ENCODE results near the gene STK38.
"Not testable (repeated sequence)": the region's sequence is repeated elsewhere in the genome, so short reads cannot be mapped to it uniquely, and the experiment has no call there.

STK38 gene

GRCh38 chr6:36517408-36517807, 29.9 kb downstream of the STK38 start:
- no peak for DNase-seq

DNA sequence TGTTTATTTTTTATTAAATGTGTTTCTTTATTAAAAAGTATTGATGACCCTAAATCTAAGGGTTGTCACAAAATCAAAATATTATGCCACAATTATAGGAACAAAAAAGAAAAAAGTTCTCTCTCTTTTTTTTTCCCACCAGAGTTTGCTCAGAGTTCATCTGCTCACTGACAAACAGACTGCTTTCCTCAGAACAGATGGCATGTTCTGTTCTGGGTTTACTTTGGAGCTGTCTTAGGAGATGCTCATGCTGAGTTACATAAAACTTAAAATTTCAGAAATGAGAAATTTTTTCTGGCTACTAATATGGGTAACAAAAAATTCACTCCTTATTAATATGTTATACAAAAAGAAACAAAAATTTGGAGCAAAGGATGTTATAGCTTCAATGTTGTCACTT, 30.3 kb downstream of the STK38 start:
- no peak for DNase-seq

DNA sequence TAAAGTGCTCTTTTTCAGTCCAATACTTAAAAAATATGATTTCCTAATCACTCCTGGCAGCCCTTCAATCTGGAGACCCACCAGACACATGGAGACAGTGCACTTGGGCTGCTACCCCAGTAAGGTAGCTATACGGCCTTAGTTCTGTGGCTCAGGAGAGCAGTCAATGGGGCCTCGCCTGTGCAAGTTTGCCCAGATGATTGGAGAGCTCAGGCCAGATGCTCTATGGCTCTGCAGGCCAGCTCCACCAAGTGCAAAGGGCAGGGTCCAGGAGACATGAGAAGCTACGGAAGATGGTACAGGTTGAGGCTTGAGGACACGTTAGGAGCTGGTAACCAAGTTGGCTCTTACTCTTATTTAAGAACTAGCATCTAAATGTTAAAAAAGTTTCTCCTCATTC, 30.7 kb downstream of the STK38 start:
- no peak for DNase-seq

DNA sequence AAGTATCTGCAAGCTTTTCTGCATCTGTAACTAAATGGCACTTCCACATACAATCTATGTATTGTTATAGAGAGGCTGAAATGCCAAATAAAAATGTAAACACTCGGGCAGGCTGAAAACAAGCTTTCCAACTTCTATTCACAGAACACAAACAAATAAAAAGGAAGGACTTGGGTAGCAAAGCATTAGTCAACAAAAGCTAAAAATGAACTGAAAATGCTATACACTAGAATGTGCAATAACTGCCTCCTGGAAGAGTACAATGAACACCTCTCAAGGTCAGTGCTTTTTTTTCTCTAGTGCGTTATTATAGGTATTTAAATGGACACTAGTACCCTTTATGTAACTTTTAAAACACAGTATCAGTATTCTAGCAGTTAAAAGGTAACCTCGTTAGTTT, 31.4 kb downstream of the STK38 start:
- DNase-seq = no peak

DNA sequence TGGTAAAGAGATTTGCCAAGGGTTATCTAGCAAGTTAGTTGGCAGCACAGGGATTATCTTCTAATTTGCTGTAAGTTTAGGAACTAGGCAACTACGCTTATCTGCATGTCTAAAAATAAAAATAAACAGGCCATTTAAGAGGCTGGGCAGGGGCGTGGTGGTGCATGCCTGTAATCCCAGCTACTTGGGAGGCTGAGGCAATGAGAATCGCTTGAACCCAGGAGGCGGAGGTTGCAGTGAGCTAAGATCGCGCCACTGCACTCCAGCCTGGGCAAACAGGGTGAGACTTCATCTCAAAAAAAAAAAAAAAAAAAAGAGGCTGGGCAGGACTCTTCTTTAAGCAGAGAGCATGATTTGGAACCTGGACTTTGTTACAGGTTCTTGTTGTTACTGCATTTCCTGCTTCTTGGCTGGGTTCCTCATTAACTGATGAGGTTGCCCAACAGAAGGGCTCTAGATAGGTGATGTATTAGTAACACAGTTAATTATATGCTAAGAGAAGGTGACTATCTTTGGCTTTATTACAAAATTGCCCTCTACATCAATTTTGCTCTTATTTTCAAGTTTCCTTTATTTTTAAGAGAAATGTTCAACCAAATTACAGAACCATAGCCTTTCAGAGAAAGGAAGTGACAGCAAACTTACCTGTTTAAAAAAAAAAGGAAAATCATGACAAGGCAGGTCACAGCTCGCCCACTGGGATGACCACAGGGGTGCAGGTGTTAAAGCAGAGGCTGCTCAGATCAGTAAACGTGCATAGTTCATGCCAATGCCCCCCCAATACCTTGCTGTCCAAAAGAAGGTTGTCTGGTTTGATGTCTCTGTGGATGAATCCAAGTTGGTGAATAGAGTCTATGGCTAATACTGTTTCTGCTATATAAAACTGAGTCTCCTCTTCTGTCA, 32.5 kb downstream of the STK38 start:
- DNase-seq = no peak

GRCh38 chr6:36510365-36510764, 36.9 kb downstream of the STK38 start:
- no peak for DNase-seq

- no peak for DNase-seq
Measured at GRCh38 chr6:36508532-36508931, 38.7 kb downstream of the STK38 start.

DNA sequence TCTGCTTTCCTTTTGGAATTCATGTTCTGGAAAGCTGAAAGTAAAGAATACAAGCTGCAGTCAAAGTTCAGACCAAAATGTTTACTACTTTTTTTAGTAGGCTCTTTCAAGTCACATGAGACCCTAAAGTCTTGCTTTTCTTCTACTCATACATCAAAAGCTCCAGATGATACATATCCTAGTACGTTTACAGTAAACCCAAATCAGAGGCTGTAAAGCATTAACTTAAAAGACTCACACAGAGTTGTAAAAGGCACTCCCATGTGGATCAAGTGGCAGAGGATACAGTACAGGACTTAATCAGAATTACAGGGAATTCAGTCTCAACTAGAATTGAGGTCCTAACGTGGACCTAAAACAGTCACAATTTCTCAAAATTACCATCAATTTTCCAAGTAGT, 40.7 kb downstream of the STK38 start:
- no peak for DNase-seq

DNA sequence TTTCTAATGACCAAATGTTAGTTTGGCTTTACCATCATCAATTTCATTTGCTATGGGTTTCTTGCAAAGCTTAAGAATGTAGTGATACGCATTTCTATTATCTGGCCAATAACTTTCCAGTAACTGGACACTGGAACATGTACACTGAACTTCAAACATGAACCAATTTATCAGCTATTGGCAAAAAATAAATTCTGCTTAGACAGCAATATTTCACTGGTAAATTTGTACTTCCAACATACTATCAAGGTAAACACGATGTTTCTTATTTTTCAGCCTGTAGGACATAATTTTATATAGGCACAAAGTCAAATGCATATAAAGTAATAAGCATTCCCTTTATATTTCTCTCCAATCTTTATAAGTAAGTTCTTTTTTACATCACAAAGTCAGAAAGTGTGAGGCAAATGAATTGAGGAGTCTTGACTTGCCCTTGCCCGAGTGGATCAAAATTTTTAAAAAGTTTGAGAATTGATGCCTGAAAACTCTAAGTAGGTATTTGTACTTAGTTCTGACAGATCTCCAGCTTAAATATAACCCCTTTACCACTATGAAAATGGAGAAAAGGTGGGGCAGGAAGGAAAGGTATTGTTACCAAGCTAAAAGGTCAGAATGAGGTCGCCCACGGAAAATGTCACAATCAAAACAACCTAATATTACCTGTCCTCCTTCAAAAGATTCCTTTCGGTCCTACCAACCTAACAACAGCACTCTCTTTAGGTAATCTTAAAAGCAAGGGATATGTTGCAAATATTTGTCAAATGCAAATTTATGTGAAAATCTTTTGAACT, 41.3 kb downstream of the STK38 start:
- no peak for DNase-seq

DNA sequence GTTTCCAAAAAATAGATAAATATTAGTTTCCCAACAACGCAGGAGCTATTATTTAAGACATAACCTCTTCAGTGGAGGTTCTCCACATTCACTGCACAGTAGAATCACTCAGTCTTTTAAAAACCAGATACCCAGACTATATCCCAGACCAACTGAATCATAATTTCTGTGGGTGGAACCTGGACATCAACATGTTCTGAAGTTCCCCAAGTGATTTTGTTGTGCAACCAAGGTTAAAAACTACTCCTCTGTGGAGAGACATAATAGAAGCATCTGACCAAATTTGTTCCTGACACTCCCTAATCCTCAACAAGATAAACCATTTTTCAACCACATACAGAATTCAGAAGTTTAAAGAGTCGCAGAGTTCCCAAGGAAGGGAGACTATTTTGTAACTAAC, 42.3 kb downstream of the STK38 start:
- no peak for DNase-seq

GRCh38 chr6:36504181-36504580, 43.1 kb downstream of the STK38 start:
- no peak for DNase-seq

DNA sequence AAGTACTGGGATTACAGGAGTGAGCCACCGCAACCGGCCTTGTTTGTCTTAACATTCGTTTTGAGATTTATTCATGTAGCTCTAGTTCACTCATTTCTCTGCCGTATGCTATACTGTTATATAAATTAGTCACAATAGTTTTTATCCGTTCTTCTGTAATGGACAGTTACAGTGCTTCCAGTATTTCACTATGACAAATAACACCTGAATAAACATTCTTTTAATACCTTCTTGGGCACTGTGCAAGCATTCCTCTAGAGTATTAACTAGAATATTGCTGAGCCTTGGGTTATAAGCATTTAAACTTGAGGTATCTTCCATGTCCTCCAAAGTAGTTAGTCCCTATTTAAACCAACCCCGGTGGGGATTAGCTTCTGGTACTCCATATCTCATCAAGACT, 45.6 kb downstream of the STK38 start:
- no peak for DNase-seq

- DNase-seq = no peak
Measured at GRCh38 chr6:36499918-36500317, 47.4 kb downstream of the STK38 start.

GRCh38 chr6:36495086-36495485, 52.2 kb downstream of the STK38 start:
- no peak for DNase-seq

DNA sequence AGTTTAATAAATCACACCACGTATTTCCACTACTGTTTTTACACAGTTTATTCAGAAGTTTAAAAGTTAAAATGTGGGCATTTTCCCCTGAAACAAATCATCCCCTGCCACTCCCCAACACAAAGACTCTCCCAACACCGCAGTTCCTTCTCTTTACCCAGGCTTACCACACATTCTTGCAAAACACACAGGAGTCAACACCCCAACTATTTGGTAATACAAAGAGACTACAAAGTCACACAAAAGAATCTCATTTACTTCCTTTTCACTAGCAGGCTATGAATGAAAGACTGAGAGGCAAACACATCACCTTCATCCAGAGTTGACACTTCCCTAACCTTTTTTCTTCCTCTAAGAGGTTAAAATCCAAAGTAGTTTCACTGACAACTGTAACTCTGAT, 53.4 kb downstream of the STK38 start:
- DNase-seq = no peak

- DNase-seq = no peak
Measured at GRCh38 chr6:36493319-36493718, 54.0 kb downstream of the STK38 start.

GRCh38 chr6:36492621-36493020, 54.7 kb downstream of the STK38 start:
- DNase-seq = no peak

- no peak for DNase-seq
Measured at GRCh38 chr6:36492092-36492491, 55.2 kb downstream of the STK38 start.

DNA sequence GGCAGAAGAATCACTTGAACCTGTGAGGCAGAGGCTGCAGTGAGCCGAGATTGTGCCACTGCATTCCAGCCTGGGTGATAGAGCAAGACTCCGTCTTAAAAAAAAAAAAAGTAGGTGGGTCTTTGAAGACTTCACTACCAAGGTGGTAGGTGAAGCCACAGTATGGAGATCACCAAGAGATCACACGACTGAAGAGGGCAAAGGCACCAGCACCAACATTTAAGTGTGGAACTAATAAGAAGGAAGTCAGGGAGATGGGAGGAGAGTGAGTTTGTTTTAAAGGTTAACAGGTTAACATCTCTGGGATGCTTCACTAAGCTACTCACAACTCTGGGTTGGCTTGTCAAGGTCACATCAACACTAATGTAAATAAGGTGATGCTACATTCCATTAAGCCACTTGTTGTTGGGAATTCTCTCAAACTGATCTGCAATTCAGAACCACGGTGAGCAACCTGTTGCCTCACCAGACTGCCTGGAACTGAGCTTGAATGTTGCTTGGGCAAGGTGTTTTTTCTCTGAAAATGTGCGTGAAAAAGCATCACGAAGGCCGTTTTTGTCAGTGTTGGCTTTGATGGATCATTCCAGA, 55.8 kb downstream of the STK38 start:
- DNase-seq = no peak

DNA sequence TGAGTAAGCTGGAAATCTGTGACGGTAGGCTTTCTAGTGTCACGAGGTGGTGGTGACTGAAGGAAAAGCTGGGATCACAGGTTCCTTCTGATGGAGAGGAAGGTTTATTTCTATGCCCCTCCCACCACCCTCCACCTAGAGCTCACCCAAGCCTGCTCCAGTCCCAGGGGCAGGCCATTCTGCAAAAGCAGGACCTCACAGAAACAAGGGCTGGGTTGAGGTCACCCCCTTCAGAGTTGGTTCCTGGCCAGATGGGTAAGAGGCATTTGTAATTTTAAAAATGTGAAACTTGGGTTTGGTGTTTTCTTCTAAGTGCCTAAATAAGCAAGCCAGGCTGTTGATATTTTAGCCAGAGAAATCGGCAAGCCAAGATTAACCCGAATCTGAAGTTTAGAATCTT, 57.9 kb downstream of the STK38 start:
- DNase-seq = no peak

GRCh38 chr6:36488221-36488620, 59.1 kb downstream of the STK38 start:
- DNase-seq = no peak

- no peak for DNase-seq
Measured at GRCh38 chr6:36487698-36488097, 59.6 kb downstream of the STK38 start.

- no peak for DNase-seq
Measured at GRCh38 chr6:36484736-36485135, 62.5 kb downstream of the STK38 start.

GRCh38 chr6:36483326-36483725, 64.0 kb downstream of the STK38 start:
- DNase-seq = not testable (repeated sequence)
